ENCODE measurements around the gene UBL3.

UBL3 gene

GRCh38 chr13:29850213-29850898 is at the start of gene UBL3:
Gene UBL3 (minus strand): TSS chr13:29850617. CDS start chr13:29849538, 1,079 bp downstream.
- peak; percentile 98 for DNase-seq (ENCODE audit: low spot score)

GRCh38 chr13:29897102-29897501 is 46.7 kb upstream of the UBL3 start:
- DNase-seq (ENCODE audit: low spot score), result no peak

GRCh38 chr13:29893438-29893837 is 43.0 kb upstream of the UBL3 start:
- no peak for DNase-seq (ENCODE audit: low spot score)

- no peak for DNase-seq (ENCODE audit: low spot score)
Measured at GRCh38 chr13:29892151-29892550, 41.7 kb upstream of the UBL3 start.

GRCh38 chr13:29889111-29889510 is 38.7 kb upstream of the UBL3 start:
- DNase-seq (ENCODE audit: low spot score), result no peak

- peak; percentile 24 for DNase-seq (ENCODE audit: low spot score)
Measured at GRCh38 chr13:29888306-29888705, 37.9 kb upstream of the UBL3 start.

GRCh38 chr13:29887686-29888085 is 37.3 kb upstream of the UBL3 start:
- DNase-seq (ENCODE audit: low spot score), result no peak

- DNase-seq (ENCODE audit: low spot score), result no peak
Measured at GRCh38 chr13:29887030-29887557, 36.7 kb upstream of the UBL3 start.

- no peak for DNase-seq (ENCODE audit: low spot score)
Measured at GRCh38 chr13:29886446-29886845, 36.0 kb upstream of the UBL3 start.

GRCh38 chr13:29885989-29886388 is 35.6 kb upstream of the UBL3 start:
- no peak for DNase-seq (ENCODE audit: low spot score)

GRCh38 chr13:29884671-29885430 is 34.4 kb upstream of the UBL3 start:
- DNase-seq (ENCODE audit: low spot score), result no peak

GRCh38 chr13:29883941-29884518 is 33.6 kb upstream of the UBL3 start:
- DNase-seq (ENCODE audit: low spot score), result no peak

- no peak for DNase-seq (ENCODE audit: low spot score)
Measured at GRCh38 chr13:29882076-29882475, 31.7 kb upstream of the UBL3 start.

GRCh38 chr13:29878101-29878500 is 27.7 kb upstream of the UBL3 start:
- no peak for DNase-seq (ENCODE audit: low spot score)

GRCh38 chr13:29877456-29878078 is 27.1 kb upstream of the UBL3 start:
- no peak for DNase-seq (ENCODE audit: low spot score)

GRCh38 chr13:29875646-29876045 is 25.2 kb upstream of the UBL3 start:
- DNase-seq (ENCODE audit: low spot score), result no peak

GRCh38 chr13:29868581-29868980 is 18.2 kb upstream of the UBL3 start:
- no peak for DNase-seq (ENCODE audit: low spot score)

GRCh38 chr13:29865934-29866333 is 15.5 kb upstream of the UBL3 start:
- no peak for DNase-seq (ENCODE audit: low spot score)

- DNase-seq (ENCODE audit: low spot score), result peak; percentile 89
Measured at GRCh38 chr13:29861694-29862110, 11.3 kb upstream of the UBL3 start.

- DNase-seq (ENCODE audit: low spot score), result peak; percentile 63
Measured at GRCh38 chr13:29859971-29860370, 9.6 kb upstream of the UBL3 start.

- peak; percentile 37 for DNase-seq (ENCODE audit: low spot score)
Measured at GRCh38 chr13:29858667-29859066, 8.2 kb upstream of the UBL3 start.

GRCh38 chr13:29858231-29858630 is 7.8 kb upstream of the UBL3 start:
- DNase-seq (ENCODE audit: low spot score), result no peak
